GM21576 (cell line): ENCODE data around the gene TMEM50B.
A peak's percentile ranks its signal among the peaks of the same experiment; 100 is the strongest.
"Not testable (repeated sequence)": the region's sequence is repeated elsewhere in the genome, so short reads cannot be mapped to it uniquely, and the experiment has no call there.

Source experiments
- ATAC-seq: cut with Tn5 transposase; IDR thresholded peaks from one replicate; pipeline ENCODE4 v1.9.1; 2021; ENCODE audit warnings: mild to moderate bottlenecking, moderate library complexity; ENCODE audit not compliant: unreplicated experiment

The TMEM50B gene

GRCh38 chr21:33478935-33479678, 667 bp downstream of the TMEM50B start:
- ATAC-seq = peak; percentile 19

- no peak for ATAC-seq
These were observed 1.6 kb downstream of the TMEM50B start for GRCh38 chr21:33478182-33478581.

GRCh38 chr21:33477066-33477465, 2.7 kb downstream of the TMEM50B start:
- no peak for ATAC-seq

GRCh38 chr21:33473344-33473743, 6.4 kb downstream of the TMEM50B start:
- ATAC-seq = no peak

- ATAC-seq = no peak
These were observed 9.1 kb downstream of the TMEM50B start for GRCh38 chr21:33470701-33471100.

GRCh38 chr21:33469183-33469582, 10.6 kb downstream of the TMEM50B start:
- ATAC-seq = not testable (repeated sequence)

GRCh38 chr21:33461538-33462250, 18.1 kb downstream of the TMEM50B start:
- no peak for ATAC-seq

- no peak for ATAC-seq
These were observed 20.9 kb downstream of the TMEM50B start for GRCh38 chr21:33458861-33459260.

GRCh38 chr21:33455686-33456446, 23.9 kb downstream of the TMEM50B start:
- no peak for ATAC-seq

- no peak for ATAC-seq
These were observed 27.4 kb downstream of the TMEM50B start for GRCh38 chr21:33452362-33452761.

GRCh38 chr21:33451634-33452071, 28.1 kb downstream of the TMEM50B start:
- no peak for ATAC-seq

GRCh38 chr21:33449616-33450015, 30.2 kb downstream of the TMEM50B start:
- ATAC-seq = no peak

- ATAC-seq = not testable (repeated sequence)
These were observed 33.2 kb downstream of the TMEM50B start for GRCh38 chr21:33446620-33447019.

GRCh38 chr21:33444499-33444898, 35.3 kb downstream of the TMEM50B start:
- no peak for ATAC-seq

GRCh38 chr21:33443194-33443593, 36.6 kb downstream of the TMEM50B start:
- no peak for ATAC-seq

- ATAC-seq = peak; percentile 70
These were observed 38.0 kb downstream of the TMEM50B start for GRCh38 chr21:33441489-33442477.

GRCh38 chr21:33437140-33437539, 42.6 kb downstream of the TMEM50B start:
- ATAC-seq = no peak

GRCh38 chr21:33434770-33435360, 44.9 kb downstream of the TMEM50B start:
- ATAC-seq = peak; percentile 84

GRCh38 chr21:33433425-33434114, 46.2 kb downstream of the TMEM50B start:
- ATAC-seq = no peak
